ENCODE measurements around the gene TUSC2. TPM values are rescaled to one million over a fixed set of nuclear protein-coding genes. Genes with fewer than 3 reads are reported as not detected.

The TUSC2 gene
- total RNA-seq, 1 experiment from 2014 or later: 34.0 TPM

DNA sequence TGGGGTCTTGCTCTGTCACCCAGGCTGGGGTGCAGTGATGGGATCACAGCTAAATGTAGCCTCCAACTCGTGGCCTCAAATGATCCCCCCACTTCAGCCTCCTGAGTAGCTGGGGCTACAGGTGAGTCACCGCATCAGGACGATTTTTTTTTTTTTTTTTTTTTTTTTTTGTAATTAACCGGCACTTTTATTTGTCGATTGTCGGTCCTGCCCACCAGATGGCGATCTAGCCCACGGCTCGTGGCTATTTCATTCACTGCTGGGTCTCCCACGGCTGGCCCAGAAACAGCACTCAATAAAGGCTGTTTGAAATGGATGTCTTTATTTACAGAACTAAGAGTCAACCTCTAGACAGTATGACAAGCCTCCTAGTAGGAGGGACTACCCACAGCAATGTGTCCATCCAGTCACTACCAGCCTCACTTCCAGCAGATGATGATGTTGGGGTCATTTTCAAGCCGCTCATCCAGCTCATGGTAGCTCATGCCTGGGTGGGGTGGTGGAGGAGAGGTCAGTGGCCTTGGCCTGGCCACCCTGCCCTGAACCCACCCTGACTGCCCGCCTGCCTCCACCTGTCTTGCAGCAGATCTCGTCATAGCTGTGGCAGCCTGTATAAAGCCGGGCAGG, 19.3 kb upstream of the TUSC2 start:
- ChIA-PET CTCF (interaction anchor here (0.6 to 3.6 kb wide), 14 partner anchors 10 to 269 kb away, joined by 3 to 25 read pairs (median 3); partner anchors contain the start of genes CISH, HYAL3, NAA80 and TUSC2), POLR2A (interaction anchor here (1.3 to 2.0 kb wide), 2 partner anchors 10 to 195 kb away, joined by 4 to 5 read pairs; no protein-coding TSS in a partner anchor), RAD21 (ENCODE audit: low non-redundant PET in 1 of 2, low total read pairs in 2 of 2, uncharacterized antibody in 2 of 2, unreplicated experiment in 2 of 2) (interaction anchor here in 1 of 2 experiments (0.7 to 1.2 kb wide), 3 partner anchors 195 to 280 kb away, joined by 3 read pairs; partner anchors contain the start of gene CISH)
- TF ChIP-seq EZH2 (IDR thresholded peaks at IDR 0.05): no peak
- no peak for TF ChIP-seq FOSL1 (IDR thresholded peaks at IDR 0.05; ENCODE audit: low read depth)
- TF ChIP-seq, protein P1, sequence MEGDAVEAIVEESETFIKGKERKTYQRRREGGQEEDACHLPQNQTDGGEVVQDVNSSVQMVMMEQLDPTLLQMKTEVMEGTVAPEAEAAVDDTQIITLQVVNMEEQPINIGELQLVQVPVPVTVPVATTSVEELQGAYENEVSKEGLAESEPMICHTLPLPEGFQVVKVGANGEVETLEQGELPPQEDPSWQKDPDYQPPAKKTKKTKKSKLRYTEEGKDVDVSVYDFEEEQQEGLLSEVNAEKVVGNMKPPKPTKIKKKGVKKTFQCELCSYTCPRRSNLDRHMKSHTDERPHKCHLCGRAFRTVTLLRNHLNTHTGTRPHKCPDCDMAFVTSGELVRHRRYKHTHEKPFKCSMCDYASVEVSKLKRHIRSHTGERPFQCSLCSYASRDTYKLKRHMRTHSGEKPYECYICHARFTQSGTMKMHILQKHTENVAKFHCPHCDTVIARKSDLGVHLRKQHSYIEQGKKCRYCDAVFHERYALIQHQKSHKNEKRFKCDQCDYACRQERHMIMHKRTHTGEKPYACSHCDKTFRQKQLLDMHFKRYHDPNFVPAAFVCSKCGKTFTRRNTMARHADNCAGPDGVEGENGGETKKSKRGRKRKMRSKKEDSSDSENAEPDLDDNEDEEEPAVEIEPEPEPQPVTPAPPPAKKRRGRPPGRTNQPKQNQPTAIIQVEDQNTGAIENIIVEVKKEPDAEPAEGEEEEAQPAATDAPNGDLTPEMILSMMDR (IDR thresholded peaks at IDR 0.05 in 2 of 3, conservative IDR thresholded peaks at IDR 0.05 in 1 of 3; ENCODE audit: borderline replicate concordance in 1 of 3, insufficient read depth in 1 of 3, low read depth in 2 of 3, low read length in 2 of 3): peak in 2 of 3 experiments; percentile 62 to 70; a peak in 4 of 6 replicates
- Histone ChIP-seq H3K9me2 (ENCODE audit: insufficient read depth) (no peaks in the 10 kb centered on the region), H4K20me1 (ENCODE audit: insufficient read depth) (no peaks in the 10 kb centered on the region), H3K79me2 (ENCODE audit: insufficient read depth, low read length) (peaks cover 15% of the 10 kb centered on the region), H3K36me3 (ENCODE audit: control insufficient read depth in 1 of 2, insufficient read depth in 2 of 2, low read length in 2 of 2) (peaks cover 0 to 8% of the 10 kb centered on the region in 2 experiments; a peak in 1 of 4 replicates), H3K9ac (ENCODE audit: low read length) (no peak overlapping the region), H3K4me2 (ENCODE audit: low read length) (no peak overlapping the region), H2AFZ (ENCODE audit: low read depth, low read length, poor library complexity, severe bottlenecking) (no peak overlapping the region), H3K27me3 (ENCODE audit: insufficient read depth, low read length) (no peaks in the 10 kb centered on the region), H3K4me1 (ENCODE audit: control insufficient read depth in 1 of 2, insufficient read depth in 2 of 2, low read length in 2 of 2) (peaks cover 11 to 44% of the 10 kb centered on the region in 2 experiments), H3K27ac (ENCODE audit: low read depth, low read length) (no peak overlapping the region), H3K9me3 (ENCODE audit: control insufficient read depth in 1 of 2, insufficient read depth in 1 of 2, low read depth in 1 of 2, low read length in 2 of 2) (no peaks in the 10 kb centered on the region), H3K4me3 (replicated peaks in 1 of 2; ENCODE audit: low read depth in 1 of 2, low read length in 2 of 2) (no peak overlapping the region)
- ATAC-seq: no peak
- intact Hi-C loops (cut with micrococcal nuclease): loop anchor here (1.0 to 5.0 kb wide), 2 partner anchors 203 to 265 kb away; partner anchors contain the start of gene CISH
- no TSS peak for BruUV-seq (replicated peaks)
- DNase-seq (ENCODE audit: low read depth, low spot score): no peak

DNA sequence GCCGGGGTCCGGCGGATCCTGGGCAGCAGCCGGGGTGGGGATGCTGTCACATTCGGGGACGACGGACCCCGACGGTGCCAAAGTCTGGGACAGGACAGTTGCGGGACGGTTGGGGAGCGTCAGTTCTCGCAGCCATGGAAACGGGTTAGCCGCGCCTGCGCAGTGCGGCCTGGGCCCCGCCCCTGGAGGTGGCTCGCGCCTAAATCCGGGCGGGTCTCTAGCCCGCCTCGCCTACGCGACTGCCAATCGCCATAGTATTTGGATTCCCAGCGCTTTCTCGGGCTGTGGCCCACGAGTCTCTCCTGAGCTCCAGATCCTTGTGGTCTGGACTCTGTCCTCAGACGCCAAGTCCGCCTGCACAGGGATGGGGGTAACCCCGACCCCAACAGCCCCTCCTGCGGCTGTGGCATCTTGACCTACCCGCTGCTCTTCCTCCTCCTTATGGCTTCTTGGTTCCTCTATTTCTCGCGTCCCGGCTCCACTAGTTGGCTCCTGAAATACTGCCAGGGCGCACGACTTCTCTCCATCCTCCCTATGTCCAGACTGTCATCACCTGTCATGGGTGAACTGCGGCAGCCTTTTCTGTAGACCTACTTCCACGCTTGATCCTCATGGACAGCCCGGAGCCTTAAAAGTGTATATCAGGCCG, 17.7 kb upstream of the TUSC2 start, which contains the start of gene ZMYND10:
Gene ZMYND10, minus strand, starts transcription at position 147 of the 649 bp plus-strand sequence. CDS start 153 bp downstream, outside the sequence.
- RAD21 ChIA-PET (ENCODE audit: low non-redundant PET in 1 of 2, low total read pairs in 2 of 2, uncharacterized antibody in 2 of 2, unreplicated experiment in 2 of 2): no interaction called here
- peak within 1 kb of the TSS; percentile 28 to 36 for H3K4me3 ChIP-seq (replicated peaks in 1 of 2; ENCODE audit: low read depth in 1 of 2, low read length in 2 of 2)
- no peak for TF ChIP-seq EZH2phosphoT487 (IDR thresholded peaks at IDR 0.05; ENCODE audit: borderline replicate concordance)
- TF ChIP-seq, protein P2, sequence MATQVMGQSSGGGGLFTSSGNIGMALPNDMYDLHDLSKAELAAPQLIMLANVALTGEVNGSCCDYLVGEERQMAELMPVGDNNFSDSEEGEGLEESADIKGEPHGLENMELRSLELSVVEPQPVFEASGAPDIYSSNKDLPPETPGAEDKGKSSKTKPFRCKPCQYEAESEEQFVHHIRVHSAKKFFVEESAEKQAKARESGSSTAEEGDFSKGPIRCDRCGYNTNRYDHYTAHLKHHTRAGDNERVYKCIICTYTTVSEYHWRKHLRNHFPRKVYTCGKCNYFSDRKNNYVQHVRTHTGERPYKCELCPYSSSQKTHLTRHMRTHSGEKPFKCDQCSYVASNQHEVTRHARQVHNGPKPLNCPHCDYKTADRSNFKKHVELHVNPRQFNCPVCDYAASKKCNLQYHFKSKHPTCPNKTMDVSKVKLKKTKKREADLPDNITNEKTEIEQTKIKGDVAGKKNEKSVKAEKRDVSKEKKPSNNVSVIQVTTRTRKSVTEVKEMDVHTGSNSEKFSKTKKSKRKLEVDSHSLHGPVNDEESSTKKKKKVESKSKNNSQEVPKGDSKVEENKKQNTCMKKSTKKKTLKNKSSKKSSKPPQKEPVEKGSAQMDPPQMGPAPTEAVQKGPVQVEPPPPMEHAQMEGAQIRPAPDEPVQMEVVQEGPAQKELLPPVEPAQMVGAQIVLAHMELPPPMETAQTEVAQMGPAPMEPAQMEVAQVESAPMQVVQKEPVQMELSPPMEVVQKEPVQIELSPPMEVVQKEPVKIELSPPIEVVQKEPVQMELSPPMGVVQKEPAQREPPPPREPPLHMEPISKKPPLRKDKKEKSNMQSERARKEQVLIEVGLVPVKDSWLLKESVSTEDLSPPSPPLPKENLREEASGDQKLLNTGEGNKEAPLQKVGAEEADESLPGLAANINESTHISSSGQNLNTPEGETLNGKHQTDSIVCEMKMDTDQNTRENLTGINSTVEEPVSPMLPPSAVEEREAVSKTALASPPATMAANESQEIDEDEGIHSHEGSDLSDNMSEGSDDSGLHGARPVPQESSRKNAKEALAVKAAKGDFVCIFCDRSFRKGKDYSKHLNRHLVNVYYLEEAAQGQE (IDR thresholded peaks at IDR 0.05; ENCODE audit: low read depth): no peak
- no peak for TF ChIP-seq POLR2A (IDR thresholded peaks at IDR 0.05; ENCODE audit: borderline replicate concordance, extremely low read depth, insufficient read depth, insufficient read length)
- no peak for TF ChIP-seq SRF (IDR thresholded peaks at IDR 0.05; ENCODE audit: low read depth)
- no peak for TF ChIP-seq FOSL1 (IDR thresholded peaks at IDR 0.05; ENCODE audit: low read depth)
- TF ChIP-seq RAD21 (IDR thresholded peaks at IDR 0.05; ENCODE audit: low read depth): no peak
- TF ChIP-seq SP1 (IDR thresholded peaks at IDR 0.05; ENCODE audit: low read depth): no peak
- TF ChIP-seq, protein P3, sequence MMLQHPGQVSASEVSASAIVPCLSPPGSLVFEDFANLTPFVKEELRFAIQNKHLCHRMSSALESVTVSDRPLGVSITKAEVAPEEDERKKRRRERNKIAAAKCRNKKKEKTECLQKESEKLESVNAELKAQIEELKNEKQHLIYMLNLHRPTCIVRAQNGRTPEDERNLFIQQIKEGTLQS (IDR thresholded peaks at IDR 0.05): no peak
- TF ChIP-seq ELF1 (IDR thresholded peaks at IDR 0.05; ENCODE audit: borderline replicate concordance, low read depth): no peak

More for the DNA sequence above, 17.7 kb upstream of the TUSC2 start, which contains the start of gene ZMYND10:
- no peak for DNase-seq (ENCODE audit: low read depth, low spot score)
- Histone ChIP-seq H3K9me3 (ENCODE audit: control insufficient read depth in 1 of 2, insufficient read depth in 1 of 2, low read depth in 1 of 2, low read length in 2 of 2) (no peaks in the 10 kb centered on the region), H3K79me2 (ENCODE audit: insufficient read depth, low read length) (peaks cover 6% of the 10 kb centered on the region; the same call in 1 of the 2 replicates), H4K20me1 (ENCODE audit: insufficient read depth) (no peaks in the 10 kb centered on the region), H3K9me2 (ENCODE audit: insufficient read depth) (no peaks in the 10 kb centered on the region), H3K4me2 (ENCODE audit: low read length) (peak within 1 kb of the TSS; percentile 75), H2AFZ (ENCODE audit: low read depth, low read length, poor library complexity, severe bottlenecking) (no peak within 1 kb of the TSS), H3K27me3 (ENCODE audit: insufficient read depth, low read length) (no peaks in the 10 kb centered on the region), H3K27ac (ENCODE audit: low read depth, low read length) (peak within 1 kb of the TSS; percentile 37; the same call in 1 of the 2 replicates), H3K36me3 (ENCODE audit: control insufficient read depth in 1 of 2, insufficient read depth in 2 of 2, low read length in 2 of 2) (peaks cover 0 to 8% of the 10 kb centered on the region in 2 experiments; a peak in 1 of 4 replicates), H3K9ac (ENCODE audit: low read length) (peak within 1 kb of the TSS; percentile 50), H3K4me1 (ENCODE audit: control insufficient read depth in 1 of 2, insufficient read depth in 2 of 2, low read length in 2 of 2) (peaks cover 12 to 46% of the 10 kb centered on the region in 2 experiments)
- ChIA-PET CTCF (no interaction called here), POLR2A (interaction anchor here (0.6 kb wide), 1 partner anchor 9 kb away, joined by 3 read pairs; no protein-coding TSS in a partner anchor)
- ATAC-seq: peak; percentile 54
- intact Hi-C loops (cut with micrococcal nuclease): loop anchor here (5.0 kb wide), 1 partner anchor 267 kb away; the partner anchor contains the start of gene CISH
- BruUV-seq (replicated peaks): no TSS peak
